AG04450 (cell line): ENCODE data around the gene GRID1. TPM values are rescaled to one million over a fixed set of nuclear protein-coding genes. Genes with fewer than 3 reads are reported as not detected.

Experiments used
- CTCF ChIA-PET: fragments of 300-600, 350-600 bp; formaldehyde crosslinking; extraction: SDS; loops from one replicate; lab custom pipeline; 2022; ENCODE audit warnings: antibody characterized with exemption, inconsistent platforms; lab: Charles Lee
- POLR2A ChIA-PET: fragments of 350-600 bp; formaldehyde crosslinking; extraction: SDS; loops from one replicate; lab custom pipeline; 2021; ENCODE audit warnings: antibody characterized with exemption, inconsistent platforms; lab: Yijun Ruan, JAX
- DNase-seq: peaks from one replicate; pipeline ENCODE4 v3.0.0-alpha.2; 2011; ENCODE audit warnings: low read depth, low spot score
- H3K27ac ChIP-seq: one replicate; pipeline ENCODE4 v1.5.1; 2012; ENCODE audit warnings: low read depth, low read length, control low read depth
- H3K27me3 ChIP-seq: one replicate; pipeline ENCODE4 v1.6.0; 2012; ENCODE audit warnings: low read length; ENCODE audit not compliant: control insufficient read depth, insufficient read depth
- H3K4me3 ChIP-seq: 2 replicates; pipeline ENCODE4 v1.5.1; 2011; ENCODE audit warnings: mild to moderate bottlenecking, low read depth, low read length, control low read depth
- H3K9me3 ChIP-seq: 2 replicates; pipeline ENCODE4 v1.5.1; 2012; ENCODE audit warnings: low read length; ENCODE audit not compliant: control insufficient read depth, insufficient read depth
- polyA plus RNA-seq: library from polyadenylated mRNA; depleted of rRNA; stranded (reverse); fragments of >200 nt; gene quantifications from 2 replicates; pipeline ENCODE4 v1.2.3, GENCODE V29; 2011
- TF ChIP-seq, protein P1 (sequence below): IDR thresholded peaks from 2 replicates; pipeline ENCODE4 v1.5.1; 2011; ENCODE audit warnings: low read depth, low read length, control low read depth, inconsistent platforms

GRID1 gene
- polyA plus RNA-seq, 1 experiment = not detected

DNA sequence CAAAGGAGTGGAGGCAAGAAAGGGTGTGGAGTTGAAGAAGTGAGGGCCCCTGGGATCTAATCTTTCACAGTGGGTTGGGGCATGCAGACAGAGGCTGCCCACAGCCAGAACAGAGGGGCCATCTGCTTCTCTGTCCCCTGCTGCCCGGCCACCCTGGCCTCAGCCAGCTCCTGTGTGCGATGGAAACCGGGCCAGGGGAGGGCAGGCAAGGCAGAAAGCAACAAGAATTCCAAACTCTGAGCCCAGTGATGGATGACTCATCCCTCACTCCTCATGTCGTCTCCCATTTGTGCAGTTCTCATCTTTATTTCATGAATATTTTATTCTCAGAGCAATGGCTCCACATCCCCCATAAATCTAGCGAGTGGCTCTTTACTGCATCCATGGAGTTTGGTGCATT lies 757.1 kb downstream of the GRID1 start:
- ChIA-PET POLR2A (no interaction called here), CTCF (no interaction called here)
- Histone ChIP-seq H3K4me3 (no peak overlapping the region), H3K27ac (no peak overlapping the region), H3K27me3 (no peaks in the 10 kb centered on the region), H3K9me3 (peaks cover 53% of the 10 kb centered on the region)
- no peak for DNase-seq
- TF ChIP-seq, protein P1, sequence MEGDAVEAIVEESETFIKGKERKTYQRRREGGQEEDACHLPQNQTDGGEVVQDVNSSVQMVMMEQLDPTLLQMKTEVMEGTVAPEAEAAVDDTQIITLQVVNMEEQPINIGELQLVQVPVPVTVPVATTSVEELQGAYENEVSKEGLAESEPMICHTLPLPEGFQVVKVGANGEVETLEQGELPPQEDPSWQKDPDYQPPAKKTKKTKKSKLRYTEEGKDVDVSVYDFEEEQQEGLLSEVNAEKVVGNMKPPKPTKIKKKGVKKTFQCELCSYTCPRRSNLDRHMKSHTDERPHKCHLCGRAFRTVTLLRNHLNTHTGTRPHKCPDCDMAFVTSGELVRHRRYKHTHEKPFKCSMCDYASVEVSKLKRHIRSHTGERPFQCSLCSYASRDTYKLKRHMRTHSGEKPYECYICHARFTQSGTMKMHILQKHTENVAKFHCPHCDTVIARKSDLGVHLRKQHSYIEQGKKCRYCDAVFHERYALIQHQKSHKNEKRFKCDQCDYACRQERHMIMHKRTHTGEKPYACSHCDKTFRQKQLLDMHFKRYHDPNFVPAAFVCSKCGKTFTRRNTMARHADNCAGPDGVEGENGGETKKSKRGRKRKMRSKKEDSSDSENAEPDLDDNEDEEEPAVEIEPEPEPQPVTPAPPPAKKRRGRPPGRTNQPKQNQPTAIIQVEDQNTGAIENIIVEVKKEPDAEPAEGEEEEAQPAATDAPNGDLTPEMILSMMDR = no peak

DNA sequence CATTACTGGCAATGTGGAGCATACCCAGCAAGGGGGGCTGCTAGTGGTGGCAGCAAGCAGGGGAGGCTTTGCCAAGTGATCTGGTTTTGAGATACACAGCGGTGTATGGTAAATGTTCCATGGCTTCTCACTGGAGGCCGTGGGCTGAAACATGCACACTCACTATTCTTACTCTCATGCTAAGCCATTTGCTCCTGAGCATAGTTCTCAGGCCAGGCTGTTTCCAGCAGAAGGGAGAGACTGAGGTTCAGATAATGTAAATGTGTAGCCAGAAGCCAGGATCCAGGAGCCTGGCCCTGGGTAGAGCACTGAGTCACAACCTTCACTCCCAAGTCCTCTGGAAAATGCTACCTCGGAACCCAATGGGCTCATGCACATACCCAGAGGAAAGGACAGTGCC lies 757.9 kb downstream of the GRID1 start:
- no peak overlapping the region for H3K27ac ChIP-seq
- no peak for DNase-seq
- POLR2A ChIA-PET = no interaction called here
- TF ChIP-seq, protein P1 = no peak
- H3K4me3 ChIP-seq = no peak overlapping the region
- CTCF ChIA-PET = no interaction called here
- H3K27me3 ChIP-seq = no peaks in the 10 kb centered on the region
- peaks cover 59% of the 10 kb centered on the region for H3K9me3 ChIP-seq

DNA sequence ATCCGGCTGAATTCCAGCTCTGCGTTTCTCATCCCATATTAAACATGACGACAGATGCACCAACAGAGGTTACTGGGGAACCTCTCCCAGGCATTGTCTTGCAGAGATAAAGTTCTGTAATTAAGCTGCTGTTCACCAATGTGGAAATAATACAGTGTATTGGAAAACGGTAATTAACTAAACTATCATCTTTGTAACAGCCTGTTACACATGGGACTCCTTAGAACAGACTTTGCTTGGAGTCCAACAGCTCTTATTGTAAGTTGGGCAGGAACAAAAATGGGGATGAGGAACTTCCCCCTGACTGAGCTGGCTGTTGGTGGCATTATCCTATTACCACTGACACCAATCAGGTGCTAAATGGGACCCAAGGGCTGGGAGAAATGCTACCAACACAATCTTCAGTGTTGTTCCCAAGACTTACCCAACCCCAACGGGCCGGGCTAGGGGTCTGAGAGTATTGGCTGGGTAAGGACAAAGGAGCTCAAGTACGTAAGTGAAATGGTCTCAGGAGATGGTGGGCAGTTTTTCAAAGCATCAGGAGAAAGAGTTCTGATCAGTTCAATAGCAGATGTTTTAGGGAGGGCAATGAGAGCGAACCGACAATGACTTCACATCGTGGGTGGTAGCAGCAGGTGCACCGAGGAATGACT lies 759.4 kb downstream of the GRID1 start:
- no peaks in the 10 kb centered on the region for H3K27me3 ChIP-seq
- ChIA-PET POLR2A (no interaction called here), CTCF (no interaction called here)
- no peak for DNase-seq
- TF ChIP-seq, protein P1 = no peak
- no peak overlapping the region for H3K4me3 ChIP-seq
- H3K9me3 ChIP-seq = peaks cover 55% of the 10 kb centered on the region
- H3K27ac ChIP-seq = no peak overlapping the region

DNA sequence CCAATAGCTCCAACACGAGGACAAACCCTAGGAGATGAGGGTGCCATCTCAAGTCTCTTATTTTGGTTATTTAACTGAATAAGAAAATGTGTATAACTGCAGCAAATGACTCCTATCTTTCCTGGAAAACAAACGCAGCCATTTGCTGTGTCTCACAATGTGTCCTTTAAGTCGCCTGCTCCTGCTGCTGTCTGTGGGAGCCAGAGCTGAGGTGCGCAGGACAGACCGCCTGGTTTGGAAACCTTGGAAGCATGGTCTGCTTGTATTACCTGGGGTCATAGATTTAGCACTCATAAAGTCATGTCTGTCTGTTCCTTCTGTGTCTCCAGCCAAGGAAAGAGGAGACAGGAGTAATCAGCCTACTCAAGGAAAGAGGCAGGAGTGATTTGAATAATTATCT lies 760.2 kb downstream of the GRID1 start:
- TF ChIP-seq, protein P1 = no peak
- POLR2A ChIA-PET = no interaction called here
- Histone ChIP-seq H3K9me3 (peaks cover 53% of the 10 kb centered on the region), H3K4me3 (no peak overlapping the region), H3K27me3 (no peaks in the 10 kb centered on the region), H3K27ac (no peak overlapping the region)
- CTCF ChIA-PET = no interaction called here
- DNase-seq = no peak

DNA sequence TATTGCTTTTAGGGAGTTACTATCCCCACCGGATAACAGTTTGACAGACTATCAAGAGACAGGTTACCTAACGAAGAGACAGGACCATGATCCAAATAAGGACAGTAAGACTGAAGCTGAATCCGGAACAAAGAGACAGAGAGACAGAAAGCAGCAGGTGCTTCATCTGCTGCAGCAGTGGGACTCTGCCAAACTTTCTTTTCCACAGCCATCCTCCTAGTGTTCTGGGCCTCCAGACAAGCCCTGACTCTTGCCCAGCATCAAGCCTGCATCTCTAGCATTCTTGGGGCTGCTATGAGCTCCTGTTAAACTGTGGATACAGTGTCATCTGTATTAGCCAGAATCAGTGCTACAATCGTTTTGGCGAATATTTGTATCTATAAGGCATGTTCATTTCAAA lies 761.7 kb downstream of the GRID1 start:
- no peaks in the 10 kb centered on the region for H3K27me3 ChIP-seq
- TF ChIP-seq, protein P1 = no peak
- no peak overlapping the region for H3K4me3 ChIP-seq
- H3K9me3 ChIP-seq = peaks cover 48% of the 10 kb centered on the region
- H3K27ac ChIP-seq = no peak overlapping the region
- CTCF ChIA-PET = no interaction called here
- DNase-seq = no peak
- POLR2A ChIA-PET = no interaction called here
